GM13976 (cell line): ENCODE data around the gene NRGN.
A peak's percentile ranks its signal among the peaks of the same experiment; 100 is the strongest.

Experiments
- DNase-seq: peaks from one replicate; pipeline ENCODE4 v3.0.0; 2012; ENCODE audit warnings: low spot score
- CTCF ChIP-seq: IDR thresholded peaks from 2 replicates; pipeline ENCODE4 v1.5.1; 2012; ENCODE audit warnings: borderline replicate concordance, mild to moderate bottlenecking; ENCODE audit not compliant: insufficient read depth; ENCODE audit errors: extremely low read depth, missing control alignments, control extremely low read depth
- in situ Hi-C: fragments of 300-500 bp; cut with MboI; formaldehyde crosslinking; loops from one replicate; pipeline ENCODE4 v1.12.0; 2022; ENCODE audit warnings: low sequenced_read_pairs, mixed read lengths, inconsistent platforms; ENCODE audit not compliant: unreplicated experiment

The NRGN gene

GRCh38 chr11:124776865-124777645 lies 37.3 kb downstream of the NRGN start:
- in situ Hi-C loops = no loop called here
- DNase-seq = no peak
- no peak for TF ChIP-seq CTCF

- TF ChIP-seq CTCF = no peak
- in situ Hi-C loops = no loop called here
- DNase-seq = no peak
These were observed 38.5 kb downstream of the NRGN start for GRCh38 chr11:124778281-124778680.

- no peak for DNase-seq
- TF ChIP-seq CTCF = no peak
- in situ Hi-C loops = no loop called here
These were observed 39.8 kb downstream of the NRGN start for GRCh38 chr11:124779568-124779967.

- TF ChIP-seq CTCF = no peak
- no peak for DNase-seq
- in situ Hi-C loops = no loop called here
These were observed 43.3 kb downstream of the NRGN start for GRCh38 chr11:124783002-124783401.

GRCh38 chr11:124784051-124784450 lies 44.3 kb downstream of the NRGN start:
- DNase-seq = no peak
- in situ Hi-C loops = no loop called here

GRCh38 chr11:124788521-124788920 lies 48.8 kb downstream of the NRGN start:
- DNase-seq = no peak
- in situ Hi-C loops = no loop called here
- no peak for TF ChIP-seq CTCF

More at GRCh38 chr11:124784051-124784450, 44.3 kb downstream of the NRGN start:
- no peak for TF ChIP-seq CTCF

GRCh38 chr11:124791626-124792341 lies 52.0 kb downstream of the NRGN start:
- no peak for TF ChIP-seq CTCF
- in situ Hi-C loops = no loop called here
- DNase-seq = peak; percentile 26
